ENCODE measurements around the gene TNP1. TPM values are rescaled to one million over a fixed set of nuclear protein-coding genes. Genes with fewer than 3 reads are reported as not detected.

Gene TNP1
- total RNA-seq, 1 experiment from 2014 or later, result not detected

GRCh38 chr2:216855079-216855478 lies 4.8 kb downstream of the TNP1 start:
- Mint-ChIP-seq H3K4me1 (ENCODE audit: insufficient read depth, unreplicated experiment) (peaks cover 12% of the 10 kb centered on the region), H3K4me3 (ENCODE audit: unreplicated experiment) (no peak overlapping the region), H3K27ac (ENCODE audit: low read depth, unreplicated experiment) (no peak overlapping the region), H3K27me3 (ENCODE audit: insufficient read depth, unreplicated experiment) (peaks cover 11% of the 10 kb centered on the region), H3K36me3 (ENCODE audit: insufficient read depth, unreplicated experiment) (no peaks in the 10 kb centered on the region), H3K9me3 (ENCODE audit: unreplicated experiment) (no peaks in the 10 kb centered on the region)
- TF ChIP-seq CTCF (IDR thresholded peaks at IDR 0.05; ENCODE audit: unreplicated experiment), result no peak
- no peak for DNase-seq (ENCODE audit: unreplicated experiment)
- intact Hi-C loops (cut with micrococcal nuclease), result no loop called here
- POLR2A ChIA-PET, result no interaction called here
- CTCF ChIA-PET, result interaction anchor here (0.6 to 0.9 kb wide), 4 partner anchors 26 to 1355 kb away, joined by 3 to 8 read pairs (median 4); no protein-coding TSS in a partner anchor
- no TSS peak for BruUV-seq (replicated peaks)

GRCh38 chr2:216851486-216852090 lies 8.3 kb downstream of the TNP1 start:
- Mint-ChIP-seq H3K4me1 (ENCODE audit: insufficient read depth, unreplicated experiment) (peaks cover 12% of the 10 kb centered on the region), H3K27ac (ENCODE audit: low read depth, unreplicated experiment) (no peak overlapping the region), H3K4me3 (ENCODE audit: unreplicated experiment) (no peak overlapping the region), H3K27me3 (ENCODE audit: insufficient read depth, unreplicated experiment) (peaks cover 23% of the 10 kb centered on the region), H3K9me3 (ENCODE audit: unreplicated experiment) (no peaks in the 10 kb centered on the region), H3K36me3 (ENCODE audit: insufficient read depth, unreplicated experiment) (no peaks in the 10 kb centered on the region)
- no peak for DNase-seq (ENCODE audit: unreplicated experiment)
- POLR2A ChIA-PET, result no interaction called here
- intact Hi-C loops (cut with micrococcal nuclease), result no loop called here
- BruUV-seq (replicated peaks), result no TSS peak
- no peak for TF ChIP-seq CTCF (IDR thresholded peaks at IDR 0.05; ENCODE audit: unreplicated experiment)
- CTCF ChIA-PET, result interaction anchor here (0.8 kb wide), 1 partner anchor 169 kb away, joined by 3 read pairs; no protein-coding TSS in a partner anchor

GRCh38 chr2:216850665-216851322 lies 9.1 kb downstream of the TNP1 start:
- TF ChIP-seq CTCF (IDR thresholded peaks at IDR 0.05; ENCODE audit: unreplicated experiment), result no peak
- ChIA-PET POLR2A (no interaction called here), CTCF (no interaction called here)
- Mint-ChIP-seq H3K4me1 (ENCODE audit: insufficient read depth, unreplicated experiment) (peaks cover 12% of the 10 kb centered on the region), H3K27me3 (ENCODE audit: insufficient read depth, unreplicated experiment) (peaks cover 23% of the 10 kb centered on the region), H3K27ac (ENCODE audit: low read depth, unreplicated experiment) (no peak overlapping the region), H3K9me3 (ENCODE audit: unreplicated experiment) (no peaks in the 10 kb centered on the region), H3K4me3 (ENCODE audit: unreplicated experiment) (no peak overlapping the region), H3K36me3 (ENCODE audit: insufficient read depth, unreplicated experiment) (no peaks in the 10 kb centered on the region)
- no TSS peak for BruUV-seq (replicated peaks)
- DNase-seq (ENCODE audit: unreplicated experiment), result no peak
- intact Hi-C loops (cut with micrococcal nuclease), result no loop called here

- peak; percentile 90 for DNase-seq (ENCODE audit: unreplicated experiment)
- intact Hi-C loops (cut with micrococcal nuclease), result no loop called here
- POLR2A ChIA-PET, result no interaction called here
These were observed 9.9 kb downstream of the TNP1 start for GRCh38 chr2:216849987-216850386.

More at GRCh38 chr2:216849987-216850386, 9.9 kb downstream of the TNP1 start:
- CTCF ChIA-PET, result interaction anchor here (0.6 kb wide), 1 partner anchor 746 kb away, joined by 3 read pairs; no protein-coding TSS in a partner anchor
- no peak overlapping the region for H3K27ac Mint-ChIP-seq (ENCODE audit: low read depth, unreplicated experiment)
- no TSS peak for BruUV-seq (replicated peaks)
- H3K27me3 Mint-ChIP-seq (ENCODE audit: insufficient read depth, unreplicated experiment), result peaks cover 23% of the 10 kb centered on the region
- H3K9me3 Mint-ChIP-seq (ENCODE audit: unreplicated experiment), result no peaks in the 10 kb centered on the region
- H3K36me3 Mint-ChIP-seq (ENCODE audit: insufficient read depth, unreplicated experiment), result no peaks in the 10 kb centered on the region
- TF ChIP-seq CTCF (IDR thresholded peaks at IDR 0.05; ENCODE audit: unreplicated experiment), result no peak
- peaks cover 12% of the 10 kb centered on the region for H3K4me1 Mint-ChIP-seq (ENCODE audit: insufficient read depth, unreplicated experiment)
- H3K4me3 Mint-ChIP-seq (ENCODE audit: unreplicated experiment), result no peak overlapping the region

Data from MCF 10A (cell line).